HepG2 (cell line): ENCODE measurements around the gene KLB. TPM values are rescaled to one million over a fixed set of nuclear protein-coding genes. Genes with fewer than 3 reads are reported as not detected.

Experiments
- ARID3A ChIP-seq: IDR thresholded peaks from 2 replicates; pipeline ENCODE4 v1.6.1; 2012; ENCODE audit warnings: low read depth, low read length, improper control_type of control experiment
- CCAR2 ChIP-seq: fragments of 200-400 bp; formaldehyde crosslinking; optimal IDR thresholded peaks from 2 replicates; pipeline ENCODE3; 2018; ENCODE audit warnings: low read depth, mild to moderate bottlenecking, low read length, moderate library complexity
- DMTF1 ChIP-seq: sonication (generic); formaldehyde crosslinking; IDR thresholded peaks from 2 replicates; pipeline ENCODE4 v1.4.0; 2020; ENCODE audit warnings: mild to moderate bottlenecking, missing genetic modification reagents
- ERF ChIP-seq: IDR thresholded peaks from 2 replicates; pipeline ENCODE4 v1.6.1; 2018; ENCODE audit warnings: missing biosample characterization, missing genetic modification reagents
- FOXP4 ChIP-seq: sonication (generic); formaldehyde crosslinking; IDR thresholded peaks from 2 replicates; pipeline ENCODE4 v1.4.0; 2020; ENCODE audit warnings: missing genetic modification reagents
- HDAC1 ChIP-seq: sonication (generic); formaldehyde crosslinking; IDR thresholded peaks from 2 replicates; pipeline ENCODE4 v1.5.1; 2020; ENCODE audit warnings: mild to moderate bottlenecking, missing genetic modification reagents
- HNRNPH1 ChIP-seq: fragments of 200-400 bp; formaldehyde crosslinking; optimal IDR thresholded peaks from 2 replicates; pipeline ENCODE3; 2017; ENCODE audit warnings: mild to moderate bottlenecking, low read depth, low read length
- LRRFIP1 ChIP-seq: sonication (generic); formaldehyde crosslinking; conservative IDR thresholded peaks from 2 replicates; pipeline ENCODE4 v1.4.0; 2020; ENCODE audit warnings: missing genetic modification reagents
- MTF1 ChIP-seq: sonication (generic); formaldehyde crosslinking; IDR thresholded peaks from 2 replicates; pipeline ENCODE4 v1.5.0; 2020; ENCODE audit warnings: missing genetic modification reagents
- RBFOX2 ChIP-seq: fragments of 200-400 bp; formaldehyde crosslinking; IDR thresholded peaks from 2 replicates; pipeline ENCODE4 v1.6.1; 2017; ENCODE audit warnings: low read depth, mild to moderate bottlenecking, low read length
- SNRNP70 ChIP-seq: fragments of 200-400 bp; formaldehyde crosslinking; IDR thresholded peaks from 2 replicates; pipeline ENCODE4 v1.6.1; 2017; ENCODE audit warnings: mild to moderate bottlenecking, low read depth, low read length, moderate library complexity
- WIZ ChIP-seq: sonication (generic); formaldehyde crosslinking; IDR thresholded peaks from 2 replicates; pipeline ENCODE4 v1.5.1; 2020; ENCODE audit warnings: mild to moderate bottlenecking, missing genetic modification reagents
- ZBTB49 ChIP-seq: sonication (generic); formaldehyde crosslinking; IDR thresholded peaks from 2 replicates; pipeline ENCODE4 v1.4.0; 2020; ENCODE audit warnings: missing genetic modification reagents, borderline replicate concordance
- ZMYM3 ChIP-seq: sonication (generic); formaldehyde crosslinking; IDR thresholded peaks from 2 replicates; pipeline ENCODE4 v1.5.1; 2020; ENCODE audit warnings: mild to moderate bottlenecking, missing genetic modification reagents
- ZNF138 ChIP-seq: sonication (generic); formaldehyde crosslinking; IDR thresholded peaks from 2 replicates; pipeline ENCODE4 v1.5.0; 2020; ENCODE audit warnings: mild to moderate bottlenecking, low read depth, missing genetic modification reagents
- ZNF30 ChIP-seq: sonication (generic); formaldehyde crosslinking; IDR thresholded peaks from 2 replicates; pipeline ENCODE4 v1.5.0; 2020; ENCODE audit warnings: mild to moderate bottlenecking, missing genetic modification reagents
- ZNF776 ChIP-seq: sonication (generic); formaldehyde crosslinking; IDR thresholded peaks from 2 replicates; pipeline ENCODE4 v1.4.0; 2020; ENCODE audit warnings: mild to moderate bottlenecking, missing genetic modification reagents
- polyA plus RNA-seq, 8 experiments: library from polyadenylated mRNA; depleted of rRNA in 3 of 8; stranded (reverse) in 7 of 8; unstranded in 1 of 8; fragments of >200 nt; fragmentation: Illumina TruSeq in 4 of 8; extraction: Trizol in 4 of 8; gene quantifications; 2 replicates each; pipeline versions ENCODE4 v1.2.1 to v1.2.3, GENCODE V29; 2011 to 2016; ENCODE audit warnings: low read depth in 4 of 8, missing spikeins in 1 of 8, mixed read lengths in 1 of 8; ENCODE audit not compliant: insufficient read depth in 1 of 8
- total RNA-seq, 5 experiments: library from RNA; depleted of rRNA; stranded (reverse); fragments of >200 nt; fragmentation: Illumina TruSeq; extraction: Trizol; gene quantifications; 2 replicates each; pipeline ENCODE4 v1.2.3, GENCODE V29; 2016; ENCODE audit warnings: low read depth in 1 of 5

Gene KLB
- total and polyA plus RNA-seq, 2 of the 13 experiments (the other 11 are each of a cell fraction or from before 2014, with no cell fraction given), result 25.3 to 82.0 TPM

- TF ChIP-seq ZBTB49 (CRISPR knock-in tag) (no peak), ZNF30 (CRISPR knock-in tag) (no peak), LRRFIP1 (no peak), HDAC1 (CRISPR knock-in tag) (peak; percentile 83), MTF1 (0 out of 2 replicates have a peak, but pooled peaks have one; percentile 46), DMTF1 (CRISPR knock-in tag) (no peak), RBFOX2 (peak; percentile 86), HNRNPH1 (no peak), ZNF138 (CRISPR knock-in tag) (peak; percentile 84; the same call in 1 of the 2 replicates), ARID3A (peak; percentile 46; the same call in 1 of the 2 replicates), ZNF776 (no peak; the same call in 1 of the 2 replicates), FOXP4 (peak; percentile 35; the same call in 1 of the 2 replicates), ZMYM3 (peak; percentile 54; the same call in 1 of the 2 replicates), CCAR2 (no peak), SNRNP70 (no peak), ERF (CRISPR knock-in tag) (peak; percentile 88), WIZ (CRISPR knock-in tag) (no peak)
Measured at GRCh38 chr4:39458505-39459300, 52.0 kb downstream of the KLB start, which contains the start of the genes LIAS and RPL9 (continued).
